WERI-Rb-1 (cell line): ENCODE results near the gene CLOCK.

ENCODE experiments used
- DNase-seq: peaks from one replicate; pipeline ENCODE4 v3.0.0-alpha.2; 2020
- H3K27ac ChIP-seq: fragments of 250-450 bp; sonication (Bioruptor Pico); 2 replicates; pipeline ENCODE4 v1.5.1; 2020; ENCODE audit warnings: mild to moderate bottlenecking, moderate library complexity
- H3K27me3 ChIP-seq: fragments of 250-450 bp; sonication (Bioruptor Pico); 2 replicates; pipeline ENCODE4 v1.5.1; 2021; ENCODE audit warnings: mild to moderate bottlenecking, low read depth, moderate library complexity; ENCODE audit not compliant: insufficient read depth, severe bottlenecking
- H3K36me3 ChIP-seq: fragments of 250-450 bp; sonication (Bioruptor Pico); 2 replicates; pipeline ENCODE4 v1.5.1; 2020; ENCODE audit warnings: mild to moderate bottlenecking, moderate library complexity
- H3K4me3 ChIP-seq: 2 replicates; pipeline ENCODE4 v1.5.1; 2011; ENCODE audit warnings: low read depth, mild to moderate bottlenecking, control low read depth, low read length
- H3K9me3 ChIP-seq: fragments of 250-450 bp; sonication (Bioruptor Pico); 2 replicates; pipeline ENCODE4 v1.5.1; 2021; ENCODE audit warnings: mild to moderate bottlenecking, moderate library complexity; ENCODE audit not compliant: severe bottlenecking
- TF ChIP-seq, protein P1 (sequence below): IDR thresholded peaks from 2 replicates; pipeline ENCODE4 v1.5.1; 2011; ENCODE audit warnings: low read depth, mild to moderate bottlenecking, control low read depth, inconsistent platforms, low read length

Gene CLOCK

DNA sequence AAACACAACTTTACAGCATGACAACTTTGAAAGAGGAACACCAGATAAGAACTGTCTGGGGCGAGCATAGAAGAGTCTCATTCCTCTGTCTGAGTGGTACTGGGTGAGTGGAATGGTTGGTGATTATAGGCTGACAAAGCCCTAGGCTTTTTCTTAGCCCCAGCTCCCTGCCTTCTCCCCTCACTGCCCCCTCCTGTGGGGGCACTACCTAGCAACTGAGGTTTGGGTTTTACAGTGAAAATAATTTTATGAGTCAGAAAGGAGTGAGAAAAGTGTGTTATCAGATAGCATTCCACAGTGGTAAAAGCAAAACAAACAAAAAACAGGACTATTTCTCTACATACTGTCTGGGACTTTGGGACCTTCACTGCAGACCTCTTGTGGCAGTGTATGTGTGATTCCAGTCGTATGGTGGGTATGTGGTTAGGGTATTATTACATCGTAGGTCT lies 161.5 kb downstream of the CLOCK start:
- Histone ChIP-seq H3K27ac (no peak overlapping the region), H3K4me3 (no peak overlapping the region), H3K36me3 (no peaks in the 10 kb centered on the region), H3K9me3 (no peaks in the 10 kb centered on the region), H3K27me3 (no peaks in the 10 kb centered on the region)
- DNase-seq = no peak
- TF ChIP-seq, protein P1, sequence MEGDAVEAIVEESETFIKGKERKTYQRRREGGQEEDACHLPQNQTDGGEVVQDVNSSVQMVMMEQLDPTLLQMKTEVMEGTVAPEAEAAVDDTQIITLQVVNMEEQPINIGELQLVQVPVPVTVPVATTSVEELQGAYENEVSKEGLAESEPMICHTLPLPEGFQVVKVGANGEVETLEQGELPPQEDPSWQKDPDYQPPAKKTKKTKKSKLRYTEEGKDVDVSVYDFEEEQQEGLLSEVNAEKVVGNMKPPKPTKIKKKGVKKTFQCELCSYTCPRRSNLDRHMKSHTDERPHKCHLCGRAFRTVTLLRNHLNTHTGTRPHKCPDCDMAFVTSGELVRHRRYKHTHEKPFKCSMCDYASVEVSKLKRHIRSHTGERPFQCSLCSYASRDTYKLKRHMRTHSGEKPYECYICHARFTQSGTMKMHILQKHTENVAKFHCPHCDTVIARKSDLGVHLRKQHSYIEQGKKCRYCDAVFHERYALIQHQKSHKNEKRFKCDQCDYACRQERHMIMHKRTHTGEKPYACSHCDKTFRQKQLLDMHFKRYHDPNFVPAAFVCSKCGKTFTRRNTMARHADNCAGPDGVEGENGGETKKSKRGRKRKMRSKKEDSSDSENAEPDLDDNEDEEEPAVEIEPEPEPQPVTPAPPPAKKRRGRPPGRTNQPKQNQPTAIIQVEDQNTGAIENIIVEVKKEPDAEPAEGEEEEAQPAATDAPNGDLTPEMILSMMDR = no peak

DNA sequence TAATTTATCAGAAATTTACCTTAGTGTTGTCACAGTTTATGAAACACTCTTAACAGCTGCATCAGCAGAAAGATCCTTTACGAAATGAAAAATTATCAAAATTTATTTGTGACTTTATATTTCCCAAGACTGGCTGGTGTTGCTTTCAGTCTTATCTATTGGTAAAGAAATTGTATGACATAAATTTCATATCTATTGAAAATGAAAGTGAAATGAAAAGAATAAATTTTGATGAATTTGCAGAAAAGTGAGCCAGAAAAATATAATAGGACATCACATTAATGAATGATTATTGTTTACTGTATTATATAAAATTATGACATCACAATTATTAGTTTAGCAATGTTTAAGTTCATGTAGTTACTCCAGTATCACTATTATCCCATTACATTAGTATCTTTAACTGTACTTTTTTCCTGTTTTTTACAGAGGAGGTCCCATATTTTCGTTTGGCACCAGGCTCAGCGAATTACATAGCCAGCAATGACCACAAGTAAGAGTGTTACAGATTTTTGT lies 164.2 kb downstream of the CLOCK start:
- Histone ChIP-seq H3K36me3 (no peaks in the 10 kb centered on the region), H3K9me3 (no peaks in the 10 kb centered on the region), H3K27ac (no peak overlapping the region), H3K4me3 (no peak overlapping the region), H3K27me3 (no peaks in the 10 kb centered on the region)
- TF ChIP-seq, protein P1 = no peak
- DNase-seq = no peak

DNA sequence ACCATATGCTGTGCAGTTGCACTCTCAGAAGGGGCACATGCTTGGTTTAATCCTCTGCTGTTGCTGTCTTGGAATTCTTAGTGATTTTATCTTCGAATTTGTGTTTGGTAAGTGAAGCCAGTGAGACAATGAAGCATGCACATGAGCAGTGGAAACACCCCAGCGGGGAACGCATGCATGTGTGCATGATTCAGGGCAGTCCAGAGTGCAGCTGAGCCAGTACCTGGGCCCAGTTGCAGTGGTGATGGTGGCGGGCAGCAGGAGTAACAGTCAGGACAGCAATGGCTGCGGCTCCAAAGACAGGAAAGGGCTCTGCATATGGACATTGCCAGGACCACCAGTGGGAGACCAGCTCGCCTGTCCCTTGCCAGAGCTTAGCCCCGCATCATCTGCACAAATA lies 165.2 kb downstream of the CLOCK start:
- TF ChIP-seq, protein P1 = no peak

DNA sequence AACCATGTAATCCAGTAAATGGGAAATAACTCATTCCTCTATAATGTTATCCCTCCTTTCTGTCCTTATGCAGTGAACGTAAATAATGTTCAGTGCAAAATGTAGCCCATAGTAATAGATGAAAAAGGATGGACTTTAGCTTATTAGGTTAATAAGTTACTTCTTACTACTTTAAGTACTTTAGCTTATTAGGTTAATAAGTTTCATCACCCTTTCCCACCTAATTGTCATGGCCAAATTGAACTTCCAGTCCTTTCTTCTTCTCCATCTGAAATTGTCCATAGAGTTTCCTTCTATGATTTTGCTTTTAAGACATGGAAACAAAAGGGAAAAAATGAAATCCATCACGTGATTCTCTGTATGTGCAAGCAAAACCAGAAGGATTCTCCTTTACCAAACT lies 166.1 kb downstream of the CLOCK start:
- Histone ChIP-seq H3K27ac (no peak overlapping the region), H3K9me3 (no peaks in the 10 kb centered on the region), H3K27me3 (no peaks in the 10 kb centered on the region), H3K36me3 (no peaks in the 10 kb centered on the region), H3K4me3 (no peak overlapping the region)
- TF ChIP-seq, protein P1 = no peak
- DNase-seq = no peak

More for the DNA sequence above, 165.2 kb downstream of the CLOCK start:
- DNase-seq = no peak
- no peaks in the 10 kb centered on the region for H3K27me3 ChIP-seq
- H3K9me3 ChIP-seq = no peaks in the 10 kb centered on the region
- H3K4me3 ChIP-seq = no peak overlapping the region
- no peaks in the 10 kb centered on the region for H3K36me3 ChIP-seq
- H3K27ac ChIP-seq = no peak overlapping the region

DNA sequence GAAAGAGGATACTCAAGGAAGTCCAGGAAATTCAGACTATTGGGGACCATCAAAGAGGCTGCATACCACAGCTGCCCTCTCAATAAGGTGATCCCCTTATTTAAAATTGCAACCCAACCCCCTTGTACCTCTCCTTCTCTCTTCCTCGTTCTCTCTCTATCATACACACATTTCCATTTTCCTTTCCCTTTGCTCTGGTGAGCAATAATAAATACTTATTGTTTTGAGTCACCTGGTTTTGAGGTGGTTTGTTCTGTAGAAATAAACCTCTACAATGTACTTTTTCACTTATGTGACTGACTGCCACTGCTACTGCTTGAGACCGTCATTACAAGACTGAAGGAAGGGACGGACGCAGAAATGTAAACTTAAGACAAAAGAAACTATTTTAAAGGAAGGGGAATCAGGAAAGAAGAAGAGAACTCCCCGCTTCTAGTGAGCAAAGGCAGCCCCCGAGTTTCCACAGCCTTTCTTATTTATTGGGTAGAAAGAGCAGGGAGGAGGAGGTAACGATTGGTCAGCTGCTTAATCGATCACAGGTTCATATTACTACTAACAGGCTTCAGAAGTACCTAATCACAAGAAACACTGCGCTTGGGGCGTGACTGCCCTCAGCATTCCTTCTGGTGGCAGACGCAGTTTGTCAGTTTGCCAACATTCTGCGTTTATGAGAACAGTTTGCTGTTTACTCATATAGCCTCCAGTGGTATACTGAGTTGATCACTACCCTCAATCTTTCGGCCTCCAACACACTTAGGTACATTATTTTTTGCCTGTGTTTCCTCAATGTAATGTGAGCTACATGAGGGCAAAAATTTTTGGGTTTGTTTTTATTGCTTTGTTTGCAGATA lies 167.9 kb downstream of the CLOCK start:
- TF ChIP-seq, protein P1 = no peak
- Histone ChIP-seq H3K4me3 (no peak overlapping the region), H3K36me3 (no peaks in the 10 kb centered on the region), H3K27me3 (no peaks in the 10 kb centered on the region), H3K9me3 (no peaks in the 10 kb centered on the region), H3K27ac (no peak overlapping the region)
- no peak for DNase-seq
